Measurements from ENCODE around the gene TLE3.

- TF ChIP-seq POLR2A (IDR thresholded peaks at IDR 0.05; ENCODE audit: low read length), result no peak
- no peak for TF ChIP-seq GATA1 (IDR thresholded peaks at IDR 0.05; ENCODE audit: low read depth, low read length)
Observed at GRCh38 chr15:70014860-70015490, 82.7 kb downstream of the TLE3 start.
